Endothelial cell of umbilical vein (primary cell): ENCODE results near the gene FYB2. TPM values are rescaled to one million over a fixed set of nuclear protein-coding genes. Genes with fewer than 3 reads are reported as not detected.

Experiments used
- BruUV-seq: library from RNA; stranded (reverse); fragments of 400-500 nt; replicated peaks from 2 replicates; lab custom pipeline; 2021; lab: Mats Ljungman, UMichigan
- CTCF ChIA-PET: fragments of 300-600, 350-600 bp; sonication (Branson Sonifier 250); formaldehyde crosslinking; loops from one replicate; lab custom pipeline; 2021; ENCODE audit warnings: antibody characterized with exemption, inconsistent platforms; lab: Charles Lee
- POLR2A ChIA-PET: fragments of 300-600, 350-600 bp; sonication (Branson Sonifier 250); formaldehyde crosslinking; loops from one replicate; lab custom pipeline; 2021; ENCODE audit warnings: antibody characterized with exemption, inconsistent platforms; lab: Charles Lee
- DNase-seq: peaks from one replicate; pipeline ENCODE4 v3.0.0-alpha.2; 2011; ENCODE audit warnings: low read depth, low spot score
- FAIRE-seq: peaks from 2 replicates; lab custom pipeline; 2011; peaks lifted over from hg19 to GRCh38; lab: Jason Lieb, UNC
- H2AFZ ChIP-seq: 2 replicates; pipeline ENCODE4 v1.6.0; 2012; ENCODE audit warnings: low read depth, low read length, control low read depth, inconsistent platforms
- H3K27ac ChIP-seq: 2 replicates; pipeline ENCODE4 v1.5.1; 2011; ENCODE audit warnings: low read depth, mild to moderate bottlenecking, control low read depth, low read length, moderate library complexity; ENCODE audit not compliant: insufficient read depth
- H3K27me3 ChIP-seq, 2 experiments: 2 replicates each; pipeline versions ENCODE4 v1.6.0 to v1.6.1; 2011; ENCODE audit warnings: low read length in 2 of 2, mixed read lengths in 1 of 2; ENCODE audit not compliant: control insufficient read depth in 2 of 2, insufficient read depth in 2 of 2
- H3K36me3 ChIP-seq, 2 experiments: 2 replicates in 1 of 2; 3 replicates in 1 of 2; pipeline ENCODE4 v1.5.1; 2011; ENCODE audit warnings: low read length in 2 of 2, mild to moderate bottlenecking in 1 of 2, moderate library complexity in 1 of 2; ENCODE audit not compliant: control insufficient read depth in 2 of 2, insufficient read depth in 2 of 2; ENCODE audit errors: extremely low read depth in 1 of 2
- H3K4me1 ChIP-seq: 3 replicates; pipeline ENCODE4 v1.5.1; 2011; ENCODE audit warnings: mild to moderate bottlenecking, low read length; ENCODE audit not compliant: control insufficient read depth, insufficient read depth; ENCODE audit errors: extremely low read depth
- H3K4me2 ChIP-seq: 2 replicates; pipeline ENCODE4 v1.6.1; 2011; ENCODE audit warnings: low read length, control low read depth, mixed read lengths; ENCODE audit not compliant: insufficient read depth
- H3K4me3 ChIP-seq, 3 experiments: fragments of 200-600 bp in 1 of 3; sonication (generic), shearing (Covaris generic) in 1 of 3; replicated peaks in 1 of 3; 2 replicates each; pipeline ENCODE4 v1.5.1; 2011 to 2016; ENCODE audit warnings: control low read depth in 3 of 3, low read length in 3 of 3, mild to moderate bottlenecking in 2 of 3, inconsistent platforms in 1 of 3, low read depth in 1 of 3, moderate library complexity in 1 of 3; ENCODE audit not compliant: insufficient read depth in 1 of 3
- H3K79me2 ChIP-seq: 2 replicates; pipeline ENCODE4 v1.6.0; 2012; ENCODE audit warnings: low read length, inconsistent platforms; ENCODE audit not compliant: control insufficient read depth, insufficient read depth
- H3K9ac ChIP-seq: replicated peaks from 2 replicates; pipeline ENCODE3; 2011; ENCODE audit warnings: low read length, control low read depth; ENCODE audit not compliant: insufficient read depth; ENCODE audit errors: extremely low read depth
- H3K9me1 ChIP-seq: replicated peaks from 3 replicates; pipeline ENCODE4 v1.6.0; 2011; ENCODE audit warnings: mild to moderate bottlenecking, low read length; ENCODE audit not compliant: control insufficient read depth, insufficient read depth; ENCODE audit errors: extremely low read depth
- H3K9me3 ChIP-seq: replicated peaks from 2 replicates; pipeline ENCODE4 v1.5.1; 2012; ENCODE audit warnings: low read length, inconsistent platforms; ENCODE audit not compliant: control insufficient read depth, insufficient read depth
- H4K20me1 ChIP-seq: replicated peaks from 2 replicates; pipeline ENCODE3; 2011; ENCODE audit warnings: mild to moderate bottlenecking, low read length; ENCODE audit not compliant: control insufficient read depth, insufficient read depth; ENCODE audit errors: extremely low read depth
- CTCF ChIP-seq, 2 donors: IDR thresholded peaks; 1 replicate in 1 of 2; 2 replicates in 1 of 2; pipeline ENCODE4 v1.5.1; 2011; ENCODE audit warnings: low read length in 2 of 2, mild to moderate bottlenecking in 2 of 2, moderate library complexity in 2 of 2, control low read depth in 1 of 2, inconsistent platforms in 1 of 2, low read depth in 1 of 2; ENCODE audit not compliant: insufficient read depth in 1 of 2; ENCODE audit errors: extremely low read depth in 1 of 2
- FOS ChIP-seq: IDR thresholded peaks from 2 replicates; pipeline ENCODE4 v1.6.1; 2011; ENCODE audit warnings: mild to moderate bottlenecking, low read length, moderate library complexity, borderline replicate concordance; ENCODE audit not compliant: insufficient read depth
- GATA2 ChIP-seq: IDR thresholded peaks from 2 replicates; pipeline ENCODE4 v1.7.0; 2011; ENCODE audit warnings: low read depth, mild to moderate bottlenecking, moderate library complexity, mixed read lengths, low read length; ENCODE audit not compliant: insufficient read length, insufficient read depth
- MYC ChIP-seq: IDR thresholded peaks from one replicate; pipeline ENCODE4 v1.6.1; 2011; ENCODE audit warnings: mild to moderate bottlenecking, low read depth, low read length
- POLR2A ChIP-seq: IDR thresholded peaks from 2 replicates; pipeline ENCODE4 v1.6.1; 2012; ENCODE audit warnings: low read depth, mild to moderate bottlenecking, control low read depth, low read length
- POLR2AphosphoS5 ChIP-seq: IDR thresholded peaks from 2 replicates; pipeline ENCODE4 v1.6.1; 2012; ENCODE audit warnings: low read depth, mild to moderate bottlenecking, control low read depth, low read length, moderate library complexity; ENCODE audit not compliant: insufficient read depth
- dilution Hi-C: fragments of 300-500 bp; cut with MboI; formaldehyde crosslinking; loops from one replicate; pipeline ENCODE4 v1.15.0; 2019; ENCODE audit warnings: low sequenced_read_pairs; ENCODE audit not compliant: extremely low pct_ligation_motif_present
- intact Hi-C: fragments of 100-400 bp; cut with micrococcal nuclease; formaldehyde crosslinking; loops from one replicate; pipeline ENCODE4 v1.10.0; 2022
- polyA plus RNA-seq, 4 experiments: library from polyadenylated mRNA; depleted of rRNA in 3 of 4; stranded (reverse) in 3 of 4; unstranded in 1 of 4; fragments of >200 nt; gene quantifications; 2 replicates each; pipeline versions ENCODE4 v1.2.1 to v1.2.3, GENCODE V29; 2011 to 2012; ENCODE audit warnings: missing spikeins in 1 of 4
- total RNA-seq: library from RNA; stranded (reverse); gene quantifications from 2 replicates; pipeline ENCODE4 v1.2.3, GENCODE V29; 2021

The FYB2 gene
- total and polyA plus RNA-seq, 2 donors (not counting 3 experiments of a cell fraction or from before 2014, with no cell fraction given): not detected

GRCh38 chr1:56806804-56807203 is 12.4 kb downstream of the FYB2 start:
- TF ChIP-seq POLR2AphosphoS5 (no peak), GATA2 (no peak), POLR2A (no peak), CTCF (IDR thresholded peaks at IDR 0.05; ENCODE audit: extremely low read depth in 1 of 2, insufficient read depth in 1 of 2, low read depth in 1 of 2, low read length in 2 of 2) (no peak), FOS (no peak), MYC (no peak)
- Histone ChIP-seq H3K27ac (no peak overlapping the region), H3K9me3 (no peaks in the 10 kb centered on the region), H3K9me1 (no peaks in the 10 kb centered on the region), H3K4me3 (no peak overlapping the region), H3K79me2 (no peaks in the 10 kb centered on the region), H4K20me1 (no peaks in the 10 kb centered on the region), H3K4me1 (no peaks in the 10 kb centered on the region), H2AFZ (no peak overlapping the region), H3K9ac (no peak overlapping the region), H3K27me3 (no peaks in the 10 kb centered on the region), H3K36me3 (no peaks in the 10 kb centered on the region), H3K4me2 (no peak overlapping the region)
- ChIA-PET CTCF (interaction anchor here (1.7 kb wide), 1 partner anchor 14 kb away, joined by 4 read pairs; no protein-coding TSS in a partner anchor), POLR2A (no interaction called here)
- intact Hi-C loops (no loop called here), dilution Hi-C loops (no loop called here)
- FAIRE-seq (no peak), DNase-seq (no peak)
- no TSS peak for BruUV-seq
